Activated naive CD8-positive, alpha-beta T cell treated with anti-CD3 and anti-CD28 coated beads, Interleukin-2, amount 50 U/mL, for 24 hours (primary cell): ENCODE measurements around the gene RNASEH2B.

ENCODE experiments used
- ATAC-seq: fragments of 150-1000 bp; cut with Tn5 transposase; one replicate; pipeline ENCODE4 v1.10.0; 2021
- DNase-seq: peaks from one replicate; pipeline ENCODE4 v3.0.0; 2021
- H3K27ac Mint-ChIP-seq: one replicate; pipeline ENCODE4 v1.8.0; 2021; ENCODE audit warnings: mild to moderate bottlenecking, mixed read lengths
- H3K27me3 Mint-ChIP-seq: one replicate; pipeline ENCODE4 v1.8.0; 2021; ENCODE audit warnings: mixed read lengths
- H3K36me3 Mint-ChIP-seq: one replicate; pipeline ENCODE4 v1.8.0; 2021; ENCODE audit warnings: low read depth, mixed read lengths
- H3K4me1 Mint-ChIP-seq: one replicate; pipeline ENCODE4 v1.8.0; 2021; ENCODE audit warnings: mixed read lengths
- H3K4me3 Mint-ChIP-seq: one replicate; pipeline ENCODE4 v1.8.0; 2021; ENCODE audit warnings: mild to moderate bottlenecking, moderate library complexity, mixed read lengths
- H3K9me3 Mint-ChIP-seq: one replicate; pipeline ENCODE4 v1.8.0; 2021; ENCODE audit warnings: mixed read lengths

The RNASEH2B gene

DNA sequence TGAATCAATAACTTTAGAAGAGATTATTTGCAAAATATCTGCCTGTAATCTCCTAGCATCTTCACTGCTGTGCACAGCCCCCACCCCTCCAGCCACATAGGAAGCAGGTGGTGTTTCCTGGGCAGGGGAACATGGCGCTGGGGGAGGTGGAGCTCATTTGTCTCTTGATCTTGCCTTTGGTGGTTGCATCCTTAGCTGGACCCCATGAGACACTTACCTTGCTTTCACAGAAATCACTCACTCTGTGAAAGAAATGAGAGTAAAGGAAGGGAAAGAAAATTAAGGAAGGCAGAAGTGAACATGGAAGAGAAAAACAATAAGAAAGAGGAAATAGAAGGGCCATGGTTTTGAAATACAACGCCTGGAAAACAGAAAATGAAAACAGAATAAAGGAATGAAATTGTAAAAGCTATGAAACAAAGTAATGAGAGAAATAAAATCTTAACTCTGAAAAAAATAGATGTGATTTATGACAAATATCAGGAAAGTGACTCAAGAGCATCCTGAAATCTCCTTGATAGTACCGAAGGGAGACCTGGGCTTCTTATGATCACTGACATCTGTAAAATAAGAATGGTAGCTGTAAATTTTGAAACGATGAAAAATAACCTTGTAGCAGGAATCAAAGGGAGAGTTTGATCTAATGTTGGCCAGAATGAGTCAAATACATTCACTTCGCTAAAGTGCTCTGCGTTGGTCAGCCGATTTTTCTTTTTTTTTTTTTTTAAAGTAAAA, 17.2 kb upstream of the RNASEH2B start:
- H3K4me1 Mint-ChIP-seq: peaks cover 42% of the 10 kb centered on the region
- DNase-seq: peak; percentile 35
- ATAC-seq: no peak
- peak overlapping the region; percentile 73 for H3K4me3 Mint-ChIP-seq
- no peaks in the 10 kb centered on the region for H3K36me3 Mint-ChIP-seq
- H3K27ac Mint-ChIP-seq: peak overlapping the region; percentile 69
- H3K27me3 Mint-ChIP-seq: no peaks in the 10 kb centered on the region
- peaks cover 5% of the 10 kb centered on the region for H3K9me3 Mint-ChIP-seq

DNA sequence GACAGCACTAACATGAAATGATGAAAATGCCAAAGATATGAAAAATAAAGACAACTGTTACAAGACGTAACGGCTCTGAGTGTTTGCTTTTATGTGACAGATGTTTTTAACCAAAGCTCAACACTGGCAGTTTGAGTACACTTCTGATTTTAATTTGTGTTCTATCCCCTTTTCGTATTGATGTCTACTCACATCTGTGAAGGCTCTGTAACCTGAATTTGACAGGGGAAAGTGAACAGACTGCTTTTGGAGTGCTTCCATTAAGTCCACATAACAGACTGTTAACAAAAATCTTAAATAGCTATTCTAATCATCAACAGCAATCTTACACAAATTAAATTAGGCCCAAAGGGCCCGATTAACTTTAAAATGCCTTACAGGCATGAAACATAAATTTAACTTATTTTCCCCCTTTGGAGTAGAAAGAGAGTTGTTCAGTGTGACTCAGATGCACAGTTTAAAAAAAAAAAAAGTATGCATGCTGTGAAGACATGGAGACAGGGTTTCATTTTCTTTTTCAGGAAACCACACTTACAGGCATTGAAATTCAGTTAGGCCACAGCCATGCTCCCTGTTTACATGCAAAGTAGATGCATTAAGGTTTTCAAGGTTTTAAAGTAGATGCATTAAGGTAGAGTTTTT, 16.3 kb upstream of the RNASEH2B start:
- Mint-ChIP-seq H3K4me3 (peak overlapping the region; percentile 61), H3K36me3 (no peaks in the 10 kb centered on the region), H3K9me3 (peaks cover 5% of the 10 kb centered on the region), H3K27me3 (no peaks in the 10 kb centered on the region), H3K27ac (peak overlapping the region; percentile 80), H3K4me1 (peaks cover 45% of the 10 kb centered on the region)
- DNase-seq (no peak), ATAC-seq (peak; percentile 91)

DNA sequence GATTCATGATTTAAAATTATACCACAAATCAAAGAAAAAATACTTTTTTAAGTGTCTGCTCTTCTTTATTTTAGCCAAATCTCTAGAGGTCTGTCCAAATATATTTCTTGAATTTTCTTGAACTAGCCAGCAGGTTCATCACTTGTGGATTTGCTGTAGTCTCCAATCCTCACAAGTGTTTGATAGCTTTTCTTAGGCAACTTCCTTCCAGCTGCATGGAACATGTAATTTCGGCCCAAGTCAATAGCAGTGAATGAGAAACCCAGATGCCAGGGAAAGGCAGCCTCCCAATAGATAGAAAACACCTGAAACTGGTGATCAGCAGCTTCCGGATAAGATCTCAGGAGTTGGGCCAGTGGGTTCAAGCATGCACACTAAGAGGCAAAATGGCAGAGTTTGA, 15.6 kb upstream of the RNASEH2B start:
- DNase-seq (no peak), ATAC-seq (no peak)
- H3K9me3 Mint-ChIP-seq: peaks cover 5% of the 10 kb centered on the region
- H3K36me3 Mint-ChIP-seq: no peaks in the 10 kb centered on the region
- H3K4me3 Mint-ChIP-seq: no peak overlapping the region
- peak overlapping the region; percentile 80 for H3K27ac Mint-ChIP-seq
- H3K4me1 Mint-ChIP-seq: peaks cover 45% of the 10 kb centered on the region
- no peaks in the 10 kb centered on the region for H3K27me3 Mint-ChIP-seq

DNA sequence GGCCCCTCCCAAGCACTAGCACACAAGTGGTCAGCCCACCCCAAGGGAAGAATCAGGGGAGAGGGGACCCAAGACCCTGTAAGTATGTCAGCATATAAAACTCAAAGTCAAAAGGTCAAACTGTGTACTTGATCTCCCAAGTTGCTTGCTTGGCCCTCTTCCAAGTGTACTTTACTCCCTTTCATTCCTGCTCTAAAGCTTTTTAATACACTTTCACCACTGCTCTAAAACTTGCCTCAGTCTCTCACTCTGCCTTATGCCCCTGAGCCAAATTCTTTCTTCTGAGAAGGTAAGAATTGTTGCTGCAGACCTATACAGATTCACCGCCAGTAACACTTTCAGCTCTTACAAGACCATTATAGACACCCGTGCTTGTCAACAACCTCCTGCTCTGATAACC, 15.1 kb upstream of the RNASEH2B start:
- DNase-seq (no peak), ATAC-seq (no peak)
- peak overlapping the region; percentile 27 for H3K27ac Mint-ChIP-seq
- H3K4me3 Mint-ChIP-seq: no peak overlapping the region
- no peaks in the 10 kb centered on the region for H3K27me3 Mint-ChIP-seq
- H3K36me3 Mint-ChIP-seq: no peaks in the 10 kb centered on the region
- H3K4me1 Mint-ChIP-seq: peaks cover 45% of the 10 kb centered on the region
- peaks cover 5% of the 10 kb centered on the region for H3K9me3 Mint-ChIP-seq

DNA sequence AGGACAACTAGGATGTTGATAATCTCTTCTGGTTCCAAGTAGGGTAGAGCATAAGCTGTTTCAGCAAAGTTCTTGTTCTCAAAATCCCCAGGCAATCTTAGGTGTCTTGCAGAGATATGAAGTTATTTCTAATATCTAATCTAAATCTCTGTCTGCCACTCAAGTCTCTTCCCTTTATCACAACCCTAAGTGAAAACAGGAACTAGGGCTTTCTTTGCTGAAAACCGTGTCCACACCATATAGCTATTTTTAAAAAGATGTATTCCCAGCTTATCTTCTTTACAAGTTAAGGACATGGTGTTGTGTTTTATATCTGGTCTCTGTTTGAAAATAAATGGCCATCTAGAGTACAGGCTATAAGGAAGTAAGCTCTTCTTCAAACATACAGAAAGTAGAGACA, 11.3 kb upstream of the RNASEH2B start:
- Mint-ChIP-seq H3K27ac (no peak overlapping the region), H3K27me3 (no peaks in the 10 kb centered on the region), H3K36me3 (no peaks in the 10 kb centered on the region), H3K4me1 (peaks cover 19% of the 10 kb centered on the region), H3K9me3 (peaks cover 5% of the 10 kb centered on the region), H3K4me3 (no peak overlapping the region)
- DNase-seq (no peak), ATAC-seq (no peak)

DNA sequence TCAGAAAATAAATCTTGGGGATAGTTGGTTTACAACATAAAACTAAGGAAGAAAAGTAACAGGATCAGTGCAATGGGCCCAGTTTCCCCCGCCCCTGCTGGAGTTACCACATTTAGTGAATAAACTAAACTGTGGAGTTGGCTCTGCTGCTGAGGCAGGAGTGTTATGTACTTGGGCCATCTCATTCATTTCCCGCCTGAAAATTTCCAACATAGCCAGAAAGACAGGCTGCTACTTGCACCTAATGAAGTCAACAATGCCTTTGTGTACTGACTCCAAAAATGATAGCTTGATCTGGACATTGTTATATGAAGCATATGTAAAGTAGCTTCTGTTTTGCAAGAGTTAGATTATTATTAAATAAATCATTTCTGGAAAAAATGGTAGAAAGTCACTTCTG, 7.9 kb upstream of the RNASEH2B start:
- no peaks in the 10 kb centered on the region for H3K9me3 Mint-ChIP-seq
- no peaks in the 10 kb centered on the region for H3K27me3 Mint-ChIP-seq
- no peak overlapping the region for H3K4me3 Mint-ChIP-seq
- ATAC-seq (no peak), DNase-seq (no peak)
- peaks cover 5% of the 10 kb centered on the region for H3K4me1 Mint-ChIP-seq
- no peak overlapping the region for H3K27ac Mint-ChIP-seq
- no peaks in the 10 kb centered on the region for H3K36me3 Mint-ChIP-seq

DNA sequence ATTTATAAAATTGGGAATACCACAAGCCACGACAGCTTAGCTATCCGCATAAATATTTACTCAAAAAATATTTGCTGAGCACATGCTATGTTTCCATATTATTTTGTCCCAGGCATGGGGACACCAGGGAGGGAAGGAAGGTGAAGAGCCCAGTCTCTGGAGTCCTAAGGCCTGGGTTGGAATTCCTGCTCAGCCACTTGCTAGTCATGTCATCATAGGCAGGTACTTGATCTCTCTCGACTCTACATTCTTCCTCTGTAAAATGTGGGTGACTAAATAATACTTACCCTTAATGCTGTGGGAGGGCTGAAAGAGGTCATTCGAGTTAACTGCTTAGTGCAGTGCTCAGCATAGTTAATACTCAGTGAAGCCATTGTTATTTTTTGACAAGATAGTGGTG, 4.3 kb upstream of the RNASEH2B start:
- DNase-seq (no peak), ATAC-seq (no peak)
- no peaks in the 10 kb centered on the region for H3K27me3 Mint-ChIP-seq
- no peaks in the 10 kb centered on the region for H3K36me3 Mint-ChIP-seq
- H3K4me3 Mint-ChIP-seq: no peak overlapping the region
- no peaks in the 10 kb centered on the region for H3K9me3 Mint-ChIP-seq
- H3K4me1 Mint-ChIP-seq: peaks cover 9% of the 10 kb centered on the region
- H3K27ac Mint-ChIP-seq: no peak overlapping the region

DNA sequence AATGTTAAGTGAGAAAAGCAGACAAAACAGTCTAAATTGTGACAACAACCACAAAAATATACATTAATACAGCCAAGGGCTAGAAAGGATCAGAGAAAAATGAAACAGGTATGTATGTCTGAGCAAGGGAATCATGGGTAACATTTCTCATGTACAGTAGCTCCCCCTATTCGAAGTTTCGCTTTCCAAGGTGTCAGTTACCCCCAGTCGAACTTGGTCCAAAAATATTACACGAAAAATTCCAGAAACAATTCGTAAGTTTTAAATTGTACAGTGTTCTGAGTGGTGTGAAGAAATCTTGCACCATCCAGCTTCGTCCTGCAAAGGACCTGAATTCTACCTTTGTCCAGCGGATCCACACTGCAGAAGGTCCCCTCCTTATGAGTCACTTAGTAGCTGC, 1.8 kb upstream of the RNASEH2B start:
- no peak overlapping the region for H3K27ac Mint-ChIP-seq
- DNase-seq: no peak
- H3K4me1 Mint-ChIP-seq: peaks cover 28% of the 10 kb centered on the region
- no peak for ATAC-seq
- no peak overlapping the region for H3K4me3 Mint-ChIP-seq
- H3K36me3 Mint-ChIP-seq: no peaks in the 10 kb centered on the region
- H3K27me3 Mint-ChIP-seq: no peaks in the 10 kb centered on the region
- no peaks in the 10 kb centered on the region for H3K9me3 Mint-ChIP-seq

DNA sequence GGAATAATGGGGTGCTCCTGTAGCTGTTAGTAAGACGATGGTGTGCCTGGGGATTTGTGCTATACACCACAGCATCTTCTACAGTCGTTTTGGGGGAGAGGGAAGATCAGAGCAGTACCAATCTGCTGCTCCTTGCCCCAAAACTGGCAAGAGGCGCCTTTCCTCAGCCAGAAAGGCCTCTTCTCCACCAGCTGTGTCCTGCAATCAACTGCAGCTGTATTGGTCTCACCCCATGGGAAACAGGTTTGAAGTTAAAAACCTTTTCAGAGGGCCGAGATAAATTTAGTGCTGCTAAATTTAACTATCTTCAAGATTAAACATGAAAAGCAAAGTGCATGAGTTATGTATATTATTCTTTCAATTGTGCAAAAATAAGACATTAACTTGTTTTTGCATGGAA, 1.2 kb upstream of the RNASEH2B start:
- Mint-ChIP-seq H3K4me1 (peaks cover 32% of the 10 kb centered on the region), H3K4me3 (peak overlapping the region; percentile 42), H3K27ac (no peak overlapping the region), H3K9me3 (no peaks in the 10 kb centered on the region), H3K36me3 (no peaks in the 10 kb centered on the region), H3K27me3 (no peaks in the 10 kb centered on the region)
- ATAC-seq (no peak), DNase-seq (no peak)

DNA sequence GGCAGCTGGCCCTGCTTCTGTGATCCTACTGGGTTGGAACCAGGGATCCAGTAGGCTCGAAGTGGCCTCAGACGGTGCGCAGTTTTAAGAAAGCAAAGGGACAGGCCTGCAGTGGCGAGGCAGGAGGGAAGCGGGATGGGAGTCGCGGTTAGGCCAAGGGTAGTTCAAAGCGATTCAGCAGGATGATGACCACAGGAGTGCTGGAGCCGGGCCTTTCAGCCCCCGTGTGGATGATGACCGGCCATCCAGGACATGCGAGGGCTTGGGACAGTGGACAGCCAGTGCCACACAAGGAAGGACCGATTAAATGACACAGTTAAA, 854 bp downstream of the RNASEH2B start:
- Mint-ChIP-seq H3K27ac (peak overlapping the region; percentile 88), H3K4me3 (peak overlapping the region; percentile 87), H3K36me3 (peaks cover 2% of the 10 kb centered on the region), H3K9me3 (no peaks in the 10 kb centered on the region), H3K27me3 (no peaks in the 10 kb centered on the region), H3K4me1 (peaks cover 49% of the 10 kb centered on the region)
- DNase-seq: no peak
- ATAC-seq: peak; percentile 1

DNA sequence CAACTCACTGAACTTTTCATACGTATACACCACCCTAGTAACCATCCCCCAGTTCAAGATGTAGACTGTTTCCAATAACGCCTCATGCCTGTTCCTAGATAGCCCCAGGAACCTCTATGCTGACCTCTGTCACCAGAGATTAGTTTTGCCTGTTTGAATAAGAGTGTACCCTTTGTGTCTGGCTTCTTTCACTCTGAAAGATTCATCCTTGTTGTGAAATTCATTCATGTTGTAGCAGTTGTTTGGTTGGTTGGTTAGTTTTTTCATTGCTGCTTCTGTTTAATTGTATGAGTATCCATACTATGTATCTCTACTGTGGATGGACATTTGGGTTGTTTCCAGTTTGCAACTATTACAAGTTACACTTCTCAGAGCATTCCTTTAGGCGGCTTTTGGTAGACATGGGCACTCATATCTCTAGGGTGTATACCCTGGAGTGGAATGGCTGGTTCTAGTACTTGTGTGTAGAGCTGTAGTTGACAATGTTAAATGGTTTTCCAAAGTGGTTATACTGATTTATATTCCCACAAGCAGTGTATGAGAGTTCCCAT, 1.6 kb downstream of the RNASEH2B start:
- no peaks in the 10 kb centered on the region for H3K27me3 Mint-ChIP-seq
- peak overlapping the region; percentile 88 for H3K27ac Mint-ChIP-seq
- no peak for DNase-seq
- peak overlapping the region; percentile 87 for H3K4me3 Mint-ChIP-seq
- peaks cover 2% of the 10 kb centered on the region for H3K36me3 Mint-ChIP-seq
- no peaks in the 10 kb centered on the region for H3K9me3 Mint-ChIP-seq
- H3K4me1 Mint-ChIP-seq: peaks cover 55% of the 10 kb centered on the region
- no peak for ATAC-seq

DNA sequence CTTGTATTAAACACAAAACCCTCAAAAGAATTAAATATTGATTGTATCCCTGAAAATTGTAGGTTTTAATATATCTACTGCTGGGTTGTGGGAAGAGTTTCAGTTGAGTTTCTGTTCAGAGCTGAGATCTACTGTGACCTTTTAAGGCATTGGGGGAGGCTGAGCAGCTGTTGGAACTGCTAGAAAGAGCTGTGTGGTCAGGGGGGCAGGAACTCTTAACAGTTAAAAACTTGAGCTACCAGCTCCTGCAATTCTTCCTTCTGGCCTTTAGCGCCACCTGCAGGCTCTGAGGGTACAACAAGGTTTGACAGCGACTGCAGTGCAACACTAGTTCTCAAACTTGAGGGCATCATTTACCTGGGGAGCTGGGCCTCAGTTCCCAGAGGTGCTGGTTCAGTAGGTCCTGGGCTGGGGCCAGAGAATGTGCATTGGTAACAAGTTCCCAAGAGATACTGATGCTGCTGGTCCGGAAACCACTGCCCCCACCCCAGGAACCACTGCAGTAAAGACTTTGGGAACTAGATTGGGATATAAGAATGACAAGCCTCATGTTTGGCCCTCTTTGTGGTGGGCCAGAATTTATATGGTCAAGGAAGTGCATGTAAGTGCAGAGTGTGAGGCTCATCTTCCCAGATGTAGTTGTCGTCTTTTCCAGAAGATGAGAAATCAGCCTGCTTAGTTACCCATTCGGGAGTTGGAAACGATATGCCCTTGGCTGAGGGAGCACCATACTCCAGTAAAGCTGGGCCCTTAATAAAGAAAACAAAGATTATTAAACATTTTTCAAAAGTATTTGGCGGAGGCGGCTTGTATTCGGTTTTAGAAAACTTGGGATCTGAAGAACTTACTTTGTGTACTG, 2.6 kb downstream of the RNASEH2B start:
- peak; percentile 75 for ATAC-seq
- H3K27ac Mint-ChIP-seq: peak overlapping the region; percentile 88
- peaks cover 65% of the 10 kb centered on the region for H3K4me1 Mint-ChIP-seq
- peaks cover 5% of the 10 kb centered on the region for H3K36me3 Mint-ChIP-seq
- H3K9me3 Mint-ChIP-seq: no peaks in the 10 kb centered on the region
- no peaks in the 10 kb centered on the region for H3K27me3 Mint-ChIP-seq
- peak overlapping the region; percentile 87 for H3K4me3 Mint-ChIP-seq
- DNase-seq: peak; percentile 95

DNA sequence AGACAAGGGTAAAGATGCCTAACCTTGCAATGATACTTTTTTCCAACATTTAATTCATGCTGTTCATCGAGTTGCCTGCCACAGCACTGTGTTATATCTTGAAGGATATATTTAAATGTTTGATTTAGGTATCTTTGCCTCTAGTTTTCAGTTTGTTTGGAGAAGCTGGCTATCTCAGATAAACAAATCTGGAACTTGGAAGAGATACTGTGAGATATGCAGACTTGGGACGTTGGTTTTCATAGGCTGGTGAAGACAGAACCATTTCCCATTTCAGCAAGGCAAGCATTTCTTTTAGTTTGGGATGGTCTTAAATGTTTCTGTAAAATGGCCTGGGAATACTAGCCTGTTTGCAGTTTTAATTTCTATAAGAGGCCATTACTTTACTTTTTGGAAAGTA, 3.3 kb downstream of the RNASEH2B start:
- Mint-ChIP-seq H3K4me3 (no peak overlapping the region), H3K27ac (no peak overlapping the region), H3K27me3 (no peaks in the 10 kb centered on the region), H3K9me3 (no peaks in the 10 kb centered on the region), H3K36me3 (peaks cover 5% of the 10 kb centered on the region), H3K4me1 (peaks cover 70% of the 10 kb centered on the region)
- ATAC-seq: no peak
- DNase-seq: no peak

DNA sequence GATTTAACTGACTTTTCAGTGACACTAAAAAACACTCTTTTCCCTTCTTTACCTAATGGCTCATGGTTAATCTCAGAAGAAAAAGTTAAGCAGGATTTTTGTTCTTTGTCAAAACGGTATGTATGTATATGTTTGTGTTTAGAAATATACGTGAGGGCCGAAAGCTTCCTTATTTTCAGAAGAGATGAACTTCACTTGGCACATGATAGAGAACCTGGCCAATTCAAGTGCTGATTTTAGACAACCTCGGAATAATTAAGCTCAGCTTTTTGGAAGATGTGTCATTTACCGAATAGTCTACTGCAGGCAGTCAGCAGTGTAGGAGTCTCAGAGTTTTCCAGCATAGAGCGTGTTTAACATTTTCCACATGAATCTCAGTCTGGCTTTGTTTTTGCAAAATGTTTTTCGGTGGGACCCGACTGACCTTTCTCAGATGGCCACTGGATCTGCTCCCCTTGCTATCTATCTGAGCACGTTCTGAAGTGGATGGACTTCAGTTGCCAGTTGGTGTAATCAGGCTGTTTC, 4.6 kb downstream of the RNASEH2B start:
- Mint-ChIP-seq H3K27ac (peak overlapping the region; percentile 60), H3K9me3 (no peaks in the 10 kb centered on the region), H3K4me1 (peaks cover 76% of the 10 kb centered on the region), H3K36me3 (peaks cover 5% of the 10 kb centered on the region), H3K4me3 (peak overlapping the region; percentile 6), H3K27me3 (no peaks in the 10 kb centered on the region)
- DNase-seq (no peak), ATAC-seq (no peak)
